GM06990 (cell line): ENCODE measurements around the gene ANXA1.

Experiments used
- DNase-seq: peaks from one replicate; pipeline ENCODE4 v3.0.0-alpha.2; 2011; ENCODE audit not compliant: insufficient read length; ENCODE audit errors: extremely low read depth
- H3K27me3 ChIP-seq: replicated peaks from 2 replicates; pipeline ENCODE4 v1.6.0; 2011; ENCODE audit warnings: low read length; ENCODE audit not compliant: control insufficient read depth, insufficient read depth
- H3K36me3 ChIP-seq: 2 replicates; pipeline ENCODE4 v1.5.1; 2011; ENCODE audit warnings: low read length; ENCODE audit not compliant: control insufficient read depth, insufficient read depth
- H3K4me3 ChIP-seq: replicated peaks from 2 replicates; pipeline ENCODE4 v1.5.1; 2011; ENCODE audit warnings: low read depth, mild to moderate bottlenecking, control low read depth, low read length
- TF ChIP-seq, protein P1 (sequence below): IDR thresholded peaks from 2 replicates; pipeline ENCODE4 v1.5.1; 2011; ENCODE audit warnings: low read length, control low read depth, mild to moderate bottlenecking, inconsistent platforms; ENCODE audit not compliant: insufficient read depth, poor library complexity, severe bottlenecking

The ANXA1 gene

GRCh38 chr9:73178044-73178443, 26.4 kb downstream of the ANXA1 start:
- Histone ChIP-seq H3K4me3 (no peak overlapping the region), H3K27me3 (no peaks in the 10 kb centered on the region), H3K36me3 (no peaks in the 10 kb centered on the region)
- TF ChIP-seq, protein P1, sequence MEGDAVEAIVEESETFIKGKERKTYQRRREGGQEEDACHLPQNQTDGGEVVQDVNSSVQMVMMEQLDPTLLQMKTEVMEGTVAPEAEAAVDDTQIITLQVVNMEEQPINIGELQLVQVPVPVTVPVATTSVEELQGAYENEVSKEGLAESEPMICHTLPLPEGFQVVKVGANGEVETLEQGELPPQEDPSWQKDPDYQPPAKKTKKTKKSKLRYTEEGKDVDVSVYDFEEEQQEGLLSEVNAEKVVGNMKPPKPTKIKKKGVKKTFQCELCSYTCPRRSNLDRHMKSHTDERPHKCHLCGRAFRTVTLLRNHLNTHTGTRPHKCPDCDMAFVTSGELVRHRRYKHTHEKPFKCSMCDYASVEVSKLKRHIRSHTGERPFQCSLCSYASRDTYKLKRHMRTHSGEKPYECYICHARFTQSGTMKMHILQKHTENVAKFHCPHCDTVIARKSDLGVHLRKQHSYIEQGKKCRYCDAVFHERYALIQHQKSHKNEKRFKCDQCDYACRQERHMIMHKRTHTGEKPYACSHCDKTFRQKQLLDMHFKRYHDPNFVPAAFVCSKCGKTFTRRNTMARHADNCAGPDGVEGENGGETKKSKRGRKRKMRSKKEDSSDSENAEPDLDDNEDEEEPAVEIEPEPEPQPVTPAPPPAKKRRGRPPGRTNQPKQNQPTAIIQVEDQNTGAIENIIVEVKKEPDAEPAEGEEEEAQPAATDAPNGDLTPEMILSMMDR: no peak
- DNase-seq: no peak

- no peak overlapping the region for H3K4me3 ChIP-seq
- TF ChIP-seq, protein P1: no peak
- H3K36me3 ChIP-seq: no peaks in the 10 kb centered on the region
- no peak for DNase-seq
- H3K27me3 ChIP-seq: no peaks in the 10 kb centered on the region
Measured at GRCh38 chr9:73179589-73179988, 27.9 kb downstream of the ANXA1 start.

DNA sequence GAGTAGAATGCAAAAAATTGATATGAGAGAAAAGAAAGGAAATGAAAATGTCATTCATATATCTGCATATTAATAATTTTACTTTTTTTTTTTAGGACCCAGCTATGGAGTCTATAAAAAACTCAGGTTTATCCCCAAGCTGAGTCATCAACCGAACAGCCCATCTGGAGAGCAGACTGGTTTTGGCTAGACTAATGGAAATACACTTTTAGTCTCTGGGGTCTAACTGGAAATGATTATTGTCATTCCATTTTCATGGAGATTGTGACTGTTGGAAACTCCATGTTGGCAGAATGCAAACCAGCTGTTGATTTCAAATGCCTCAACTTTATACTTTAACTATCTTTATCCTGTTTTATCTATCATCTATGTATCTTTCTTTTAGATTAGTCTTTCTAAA, 28.7 kb downstream of the ANXA1 start:
- no peak for DNase-seq
- no peak overlapping the region for H3K4me3 ChIP-seq
- TF ChIP-seq, protein P1: no peak
- no peaks in the 10 kb centered on the region for H3K36me3 ChIP-seq
- H3K27me3 ChIP-seq: no peaks in the 10 kb centered on the region

- no peaks in the 10 kb centered on the region for H3K27me3 ChIP-seq
- DNase-seq: no peak
- H3K4me3 ChIP-seq: no peak overlapping the region
- TF ChIP-seq, protein P1: no peak
- no peaks in the 10 kb centered on the region for H3K36me3 ChIP-seq
Measured at GRCh38 chr9:73182928-73183327, 31.3 kb downstream of the ANXA1 start.

DNA sequence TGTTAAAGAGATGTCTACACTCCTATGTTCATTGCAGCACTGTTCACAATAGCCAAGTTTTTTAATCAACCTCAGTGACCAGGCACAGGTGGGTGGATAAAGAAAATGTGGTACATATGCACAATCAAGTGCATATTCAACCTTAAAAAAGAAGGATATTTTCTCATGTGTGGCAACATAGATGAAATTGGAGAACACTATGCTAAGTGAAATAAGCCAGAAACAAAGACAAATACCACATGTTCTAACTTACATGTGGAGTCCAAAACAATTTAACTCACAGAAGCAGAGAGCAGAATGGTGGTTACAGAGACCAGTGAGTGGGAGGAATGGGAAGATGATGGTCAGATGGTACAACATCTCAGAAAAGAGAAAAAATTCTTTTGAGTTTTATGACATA, 31.8 kb downstream of the ANXA1 start:
- DNase-seq: no peak
- Histone ChIP-seq H3K27me3 (no peaks in the 10 kb centered on the region), H3K36me3 (no peaks in the 10 kb centered on the region), H3K4me3 (no peak overlapping the region)
- TF ChIP-seq, protein P1: no peak
